ENCODE data around the gene ICAM3.
"Not testable (repeated sequence)": the region's sequence is repeated elsewhere in the genome, so short reads cannot be mapped to it uniquely, and the experiment has no call there.

Gene ICAM3

GRCh38 chr19:10344780-10345179 lies 5.4 kb upstream of the ICAM3 start:
- DNase-seq (ENCODE audit: low read depth) = no peak

- no peak for DNase-seq (ENCODE audit: low read depth)
Observed at GRCh38 chr19:10343495-10343894, 4.1 kb upstream of the ICAM3 start.

- no peak for DNase-seq (ENCODE audit: low read depth)
Observed at GRCh38 chr19:10339977-10340376, 553 bp upstream of the ICAM3 start.

- no peak for DNase-seq (ENCODE audit: low read depth)
Observed at GRCh38 chr19:10338940-10339339, 484 bp downstream of the ICAM3 start.

GRCh38 chr19:10336725-10337124 lies 2.7 kb downstream of the ICAM3 start:
- DNase-seq (ENCODE audit: low read depth) = not testable (repeated sequence)

GRCh38 chr19:10335352-10335985 lies 4.0 kb downstream of the ICAM3 start:
- DNase-seq (ENCODE audit: low read depth) = no peak

- DNase-seq (ENCODE audit: low read depth) = peak; percentile 67
Observed at GRCh38 chr19:10334588-10335351, 4.7 kb downstream of the ICAM3 start.

GRCh38 chr19:10333758-10334587 lies 5.5 kb downstream of the ICAM3 start:
- DNase-seq (ENCODE audit: low read depth) = no peak

GRCh38 chr19:10332965-10333757 lies 6.3 kb downstream of the ICAM3 start, which contains the start of gene RAVER1:
TSS of gene RAVER1 (minus strand) at chr19:10333529. CDS start at chr19:10333507, 22 bp downstream.
- peak; percentile 98 for DNase-seq (ENCODE audit: low read depth)

GRCh38 chr19:10332158-10332964 lies 7.1 kb downstream of the ICAM3 start:
- DNase-seq (ENCODE audit: low read depth) = no peak

GRCh38 chr19:10329555-10329954 lies 9.9 kb downstream of the ICAM3 start:
- DNase-seq (ENCODE audit: low read depth) = no peak

GRCh38 chr19:10328558-10329429 lies 10.6 kb downstream of the ICAM3 start:
- DNase-seq (ENCODE audit: low read depth) = no peak

- no peak for DNase-seq (ENCODE audit: low read depth)
Observed at GRCh38 chr19:10327793-10328192, 11.6 kb downstream of the ICAM3 start.

GRCh38 chr19:10325732-10326131 lies 13.7 kb downstream of the ICAM3 start:
- no peak for DNase-seq (ENCODE audit: low read depth)

- no peak for DNase-seq (ENCODE audit: low read depth)
Observed at GRCh38 chr19:10321874-10322835, 17.3 kb downstream of the ICAM3 start.

- no peak for DNase-seq (ENCODE audit: low read depth)
Observed at GRCh38 chr19:10321417-10321797, 18.0 kb downstream of the ICAM3 start.

- DNase-seq (ENCODE audit: low read depth) = no peak
Observed at GRCh38 chr19:10320602-10321416, 18.6 kb downstream of the ICAM3 start.
